HG03558 (cell line): Measurements from ENCODE around the gene CD248.
"Not testable (repeated sequence)": the region's sequence is repeated elsewhere in the genome, so short reads cannot be mapped to it uniquely, and the experiment has no call there.

Experiments
- ATAC-seq: cut with Tn5 transposase; IDR thresholded peaks from one replicate; pipeline ENCODE4 v1.9.1; 2021; ENCODE audit warnings: moderate number of reproducible peaks; ENCODE audit not compliant: unreplicated experiment; ENCODE audit errors: extremely low read depth

Gene CD248

DNA sequence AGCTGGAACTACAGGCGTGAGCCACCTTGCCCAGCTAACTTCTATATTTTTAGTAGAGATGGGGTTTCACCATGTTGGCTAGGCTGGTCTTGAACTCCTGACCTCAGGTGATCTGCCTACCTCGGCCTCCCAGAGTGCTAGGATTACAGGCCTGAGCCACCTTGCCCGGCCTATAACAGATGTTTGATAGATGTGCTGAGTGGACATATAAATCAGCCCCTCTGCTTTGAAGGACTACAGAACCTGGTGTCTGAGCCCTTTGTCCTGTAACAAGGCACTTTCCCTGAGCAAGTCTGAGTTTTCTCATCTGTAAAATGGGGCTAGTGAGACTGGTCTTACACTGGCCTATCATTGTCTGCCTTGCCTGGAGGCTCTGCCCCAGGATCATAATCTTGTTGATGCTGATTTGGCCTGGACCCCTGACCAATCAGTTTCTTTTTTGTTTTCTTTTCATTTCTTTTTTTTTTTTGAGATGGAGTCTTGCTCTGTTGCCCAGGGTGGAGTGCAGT lies 12.4 kb upstream of the CD248 start:
- no peak for ATAC-seq

DNA sequence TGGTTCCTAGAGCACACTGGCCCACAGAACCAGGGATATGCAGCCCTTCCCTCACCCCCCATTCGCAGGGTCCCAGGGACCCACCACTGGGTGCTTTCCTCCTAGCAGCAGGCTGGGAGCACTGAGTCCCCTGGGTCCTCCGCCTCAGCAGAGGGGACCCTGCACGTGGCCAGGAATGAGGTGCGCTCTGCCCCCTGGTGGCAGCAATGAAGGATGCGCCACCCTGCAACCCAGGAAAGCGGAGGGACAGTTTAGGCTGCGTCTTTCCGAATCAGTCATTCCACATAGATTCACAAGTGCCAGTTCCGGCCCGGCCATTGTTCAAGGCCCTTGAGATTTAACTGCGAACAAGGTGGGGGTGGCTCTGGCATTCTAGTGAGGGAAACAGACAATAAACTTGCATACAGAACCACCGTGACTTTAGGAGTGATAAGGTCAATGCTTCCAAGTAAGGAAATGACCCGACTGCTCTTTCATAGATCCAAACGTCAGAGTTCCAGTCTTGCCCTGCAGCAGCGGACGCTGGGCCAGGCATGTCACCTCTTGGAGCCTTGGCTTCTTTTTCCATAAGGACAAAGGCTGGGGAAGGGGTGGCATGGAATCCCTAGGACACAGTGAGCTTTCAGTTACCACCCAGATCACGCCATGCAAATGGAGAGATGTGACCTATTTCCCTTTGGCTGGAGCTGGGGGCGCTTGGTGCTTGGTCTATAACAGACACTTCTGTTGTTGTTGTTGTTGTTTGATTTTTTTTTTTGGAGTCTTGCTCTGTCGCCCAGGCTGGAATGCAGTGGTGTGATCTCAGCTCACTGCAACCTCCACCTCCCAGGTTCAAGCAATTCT lies 11.7 kb upstream of the CD248 start:
- no peak for ATAC-seq

DNA sequence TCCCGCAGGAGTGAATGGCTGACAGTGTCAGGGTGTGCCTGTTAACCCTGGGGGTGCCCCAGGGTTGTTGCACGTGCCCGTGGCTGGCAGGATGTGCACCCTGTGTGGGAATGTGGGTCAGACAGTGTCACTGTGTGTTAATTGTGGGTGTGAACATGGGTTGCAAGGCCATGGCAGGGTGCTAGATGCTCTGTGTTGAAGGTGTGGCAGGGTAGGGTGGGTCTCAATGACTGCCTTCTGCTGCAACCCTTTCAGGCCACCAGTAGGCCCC lies 11.1 kb upstream of the CD248 start:
- ATAC-seq: no peak

DNA sequence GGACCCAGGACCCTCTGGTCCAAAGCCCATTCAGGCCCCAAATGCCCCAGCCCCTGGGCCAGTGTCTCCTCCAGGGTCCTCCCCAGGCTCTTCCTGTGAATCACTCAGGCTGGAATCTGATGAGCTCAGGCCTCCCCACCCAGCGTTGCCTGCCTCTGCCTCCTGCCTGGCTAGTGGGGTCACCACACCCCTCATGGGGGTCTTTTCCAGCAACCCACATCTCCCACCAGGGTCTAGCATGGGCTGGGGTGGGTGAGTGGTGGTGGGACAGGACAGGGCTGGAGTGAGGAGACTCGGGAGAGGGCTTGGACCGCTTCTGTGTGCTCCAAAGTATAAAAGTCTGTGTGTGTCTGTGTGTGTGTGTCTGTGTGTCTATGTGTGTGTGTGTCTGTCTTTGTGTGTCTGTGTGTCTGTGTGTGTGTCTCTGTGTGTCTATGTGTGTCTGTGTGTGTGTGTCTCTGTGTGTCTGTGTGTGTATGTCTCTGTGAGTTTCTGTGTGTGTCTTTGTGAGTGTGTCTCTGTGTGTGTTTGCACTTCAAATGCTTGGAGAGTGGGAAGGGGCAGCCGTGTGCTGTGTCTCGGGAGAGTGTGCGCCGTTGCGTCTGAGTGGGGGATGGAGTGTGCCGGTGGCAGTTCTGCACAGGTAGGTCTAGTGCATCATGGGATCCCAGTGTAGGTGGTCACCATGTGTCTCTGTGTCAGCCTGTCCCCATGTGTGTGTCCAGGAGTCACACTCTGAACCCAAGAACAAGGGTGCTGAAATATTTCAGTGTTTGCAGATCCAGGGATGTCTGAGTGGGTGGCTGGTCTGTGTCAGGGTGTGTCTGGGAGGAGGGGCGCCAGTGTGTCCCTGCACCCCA lies 10.6 kb upstream of the CD248 start:
- no peak for ATAC-seq

- no peak for ATAC-seq
These were observed 9.6 kb upstream of the CD248 start for GRCh38 chr11:66326261-66327111.

GRCh38 chr11:66325263-66325671 lies 8.4 kb upstream of the CD248 start:
- ATAC-seq: no peak

- ATAC-seq: no peak
These were observed 7.8 kb upstream of the CD248 start for GRCh38 chr11:66324664-66325063.

DNA sequence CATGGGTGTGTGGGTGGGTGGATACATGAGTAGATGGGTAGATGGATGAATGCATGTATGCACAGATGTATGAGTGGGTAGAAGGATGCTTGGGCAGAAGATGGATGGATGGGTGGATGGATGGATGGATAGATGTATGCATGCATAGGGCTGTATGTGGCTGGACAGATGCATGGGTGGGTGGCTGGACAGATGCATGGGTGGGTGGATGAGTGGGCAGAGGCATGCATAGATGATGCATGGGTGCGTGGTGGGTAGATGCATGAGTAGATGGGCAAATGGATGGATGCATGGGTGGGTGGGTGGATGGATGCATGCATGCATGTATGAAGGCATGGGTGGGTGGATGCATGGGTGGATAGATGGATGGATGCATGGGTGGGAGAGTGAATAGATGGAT lies 6.8 kb upstream of the CD248 start:
- no peak for ATAC-seq

DNA sequence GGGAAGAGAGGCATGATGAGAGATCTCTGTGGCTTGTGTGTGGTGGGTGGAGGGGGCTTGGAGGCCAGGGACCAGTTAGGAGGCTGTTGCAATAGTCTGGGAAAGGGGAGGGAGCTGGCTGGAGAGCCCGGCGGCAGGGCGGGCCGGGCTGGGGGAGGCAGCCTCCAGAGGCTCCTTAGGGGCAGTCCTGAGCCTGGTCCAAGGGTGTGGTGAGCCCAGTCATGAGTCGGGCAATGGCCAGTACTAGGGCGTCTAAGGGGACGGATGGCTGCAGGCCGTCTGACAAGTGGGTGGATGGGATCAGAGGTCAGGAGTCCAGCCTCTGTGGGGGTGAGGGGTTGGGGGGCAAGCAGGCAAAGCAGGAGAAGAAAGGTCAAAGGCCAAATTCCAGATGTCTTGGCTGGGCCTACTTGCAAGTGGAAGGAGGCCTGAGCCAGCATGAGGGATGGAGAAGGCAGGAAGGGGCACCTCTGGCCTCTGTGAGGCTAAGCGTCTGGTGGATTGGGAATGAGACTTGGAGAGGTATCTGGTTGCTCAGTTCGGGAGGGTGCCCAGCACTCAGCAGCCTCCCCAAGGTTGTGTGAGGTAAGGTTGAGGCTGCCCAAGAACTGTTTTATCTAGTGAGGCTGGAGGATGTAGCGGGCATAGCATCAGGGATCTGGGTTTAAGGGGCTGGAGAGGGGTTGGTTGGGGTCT lies 6.0 kb upstream of the CD248 start:
- no peak for ATAC-seq

DNA sequence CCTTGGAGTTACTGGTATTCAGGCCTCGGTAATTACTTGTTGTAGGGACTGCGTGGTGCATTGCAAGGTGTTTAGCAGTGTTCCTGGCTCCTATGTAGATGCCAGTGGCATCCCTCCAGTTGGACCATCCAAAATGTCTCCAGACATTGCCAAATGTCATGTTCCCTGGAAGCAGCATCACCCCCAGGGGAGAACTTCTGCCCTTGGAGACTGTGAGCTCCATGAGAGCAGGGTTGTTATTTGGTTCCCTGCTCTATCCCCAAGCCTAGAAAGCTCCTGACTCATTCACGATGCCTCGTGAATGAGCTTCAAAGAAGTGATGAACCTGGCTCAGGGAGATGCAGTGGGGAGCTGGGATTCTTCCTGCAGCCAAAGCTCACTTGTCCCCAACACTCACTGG lies 4.8 kb upstream of the CD248 start:
- no peak for ATAC-seq

- ATAC-seq: not testable (repeated sequence)
These were observed 3.9 kb upstream of the CD248 start for GRCh38 chr11:66320748-66321147.

DNA sequence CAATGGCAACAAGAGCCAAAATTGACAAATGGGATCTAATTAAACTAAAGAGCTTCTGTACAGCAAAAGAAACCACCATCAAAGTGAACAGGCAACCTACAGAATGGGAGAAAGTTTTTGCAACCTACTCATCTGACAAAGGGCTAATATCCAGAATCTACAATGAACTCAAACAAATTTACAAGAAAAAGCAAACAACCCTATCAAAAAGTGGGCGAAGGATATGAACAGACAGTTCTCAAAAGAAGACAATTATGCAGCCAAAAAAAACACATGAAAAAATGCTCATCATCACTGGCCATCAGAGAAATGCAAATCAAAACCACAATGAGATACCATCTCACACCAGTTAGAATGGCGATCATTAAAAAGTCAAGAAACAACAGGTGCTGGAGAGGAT lies 3.4 kb upstream of the CD248 start:
- ATAC-seq: not testable (repeated sequence)

DNA sequence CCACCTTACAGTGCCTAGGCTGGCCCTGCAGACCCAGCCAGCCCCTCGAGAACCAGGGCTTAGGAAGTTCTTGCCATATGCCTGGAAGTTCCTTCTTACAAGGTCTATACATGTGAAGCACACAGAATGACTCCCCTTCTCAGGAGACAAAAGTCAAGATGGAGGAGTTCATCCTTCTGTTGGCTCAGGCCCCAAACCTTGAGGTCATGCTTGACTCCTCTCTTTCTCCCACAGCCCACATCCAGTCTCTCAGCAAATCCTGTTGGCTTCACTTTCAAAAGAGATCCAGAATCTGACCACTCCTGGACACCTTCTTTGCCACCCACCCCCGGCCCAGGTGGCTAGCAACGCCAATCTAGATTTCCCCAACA lies 1.7 kb upstream of the CD248 start:
- ATAC-seq: no peak

- no peak for ATAC-seq
These were observed 1.1 kb upstream of the CD248 start for GRCh38 chr11:66317723-66318599.

DNA sequence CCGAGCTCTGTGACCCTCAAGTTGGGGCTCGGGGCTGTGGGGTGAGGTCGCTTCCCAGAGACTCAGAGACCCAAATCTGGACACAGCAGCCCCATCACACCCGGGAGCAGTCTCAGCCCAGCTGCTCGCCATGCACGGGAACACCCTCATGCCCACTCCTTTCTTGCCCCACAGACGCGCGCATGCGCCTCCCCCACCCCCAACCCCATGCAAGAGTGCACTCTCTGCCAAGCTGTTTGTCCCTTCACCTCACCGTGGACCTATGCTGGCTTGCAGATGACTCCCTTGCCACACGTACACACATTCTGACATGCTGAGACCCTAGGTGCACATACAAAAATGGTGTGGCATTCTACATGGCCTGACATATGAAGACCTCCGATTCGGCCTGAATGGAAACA lies 478 bp upstream of the CD248 start:
- no peak for ATAC-seq

DNA sequence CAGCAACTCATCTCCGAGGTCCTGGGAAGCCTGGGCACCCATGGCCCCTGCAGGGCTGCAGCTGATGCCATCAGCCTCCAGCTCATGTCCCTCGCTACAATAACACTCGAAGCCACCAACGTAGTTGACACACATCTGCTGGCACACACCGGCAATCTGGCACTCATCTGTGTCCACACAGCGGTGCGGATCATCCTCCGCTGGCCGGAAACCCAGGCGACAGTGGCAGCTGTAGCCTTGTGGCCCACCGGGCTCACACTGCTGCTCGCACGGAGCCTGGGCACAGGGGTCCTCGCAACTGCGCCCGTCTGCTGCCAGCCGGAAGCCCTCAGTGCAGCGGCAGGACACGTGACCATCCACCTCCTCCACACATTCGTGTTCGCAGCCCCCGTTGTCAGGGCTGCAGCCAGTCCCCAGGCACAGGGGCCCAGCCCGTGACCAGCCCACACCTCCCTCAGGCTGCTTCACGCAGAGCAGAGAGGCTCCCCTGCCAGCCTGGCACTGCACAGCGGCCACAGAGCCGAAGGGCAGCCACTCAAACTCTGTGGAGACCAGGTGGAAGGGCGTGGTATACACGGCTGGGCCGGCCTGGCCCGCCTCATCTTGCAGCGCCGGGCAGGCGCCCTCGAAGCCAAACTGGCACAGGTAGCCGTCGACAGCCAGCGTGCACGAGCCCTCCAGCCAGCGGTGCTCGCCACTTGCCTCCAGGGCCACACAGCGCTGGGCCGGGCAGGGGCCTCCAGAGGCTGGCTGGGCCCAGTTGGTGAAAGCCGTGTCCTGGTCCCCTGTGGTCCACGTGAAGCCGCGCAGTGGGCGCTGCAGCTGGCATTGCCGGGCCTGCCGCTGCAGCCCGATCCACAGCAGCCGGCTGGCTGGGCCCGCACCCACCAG lies 678 bp downstream of the CD248 start:
- no peak for ATAC-seq

DNA sequence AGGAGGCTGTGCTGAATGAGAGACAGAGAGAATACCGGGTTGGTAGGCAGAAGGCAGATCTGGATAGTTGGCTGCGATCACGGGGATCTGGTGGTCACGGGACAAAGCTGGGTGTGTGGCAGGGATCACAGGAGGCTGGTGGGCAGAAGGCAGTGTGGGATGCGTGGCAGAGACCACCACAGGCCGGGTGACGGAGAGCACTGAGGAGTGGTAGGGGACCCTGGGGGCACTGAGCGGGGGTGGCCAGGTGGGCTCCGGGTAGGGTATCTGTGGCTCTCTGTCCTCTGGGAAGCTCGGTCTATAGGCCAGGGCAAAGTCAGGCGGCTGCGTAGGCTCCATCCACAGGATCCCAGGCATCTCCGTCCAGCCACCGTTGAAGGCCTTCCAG lies 1.4 kb downstream of the CD248 start:
- no peak for ATAC-seq
